HG02678 (cell line): ENCODE measurements around the gene VTA1.

Experiments
- ATAC-seq: cut with Tn5 transposase; IDR thresholded peaks from one replicate; pipeline ENCODE4 v1.9.1; 2021; ENCODE audit warnings: mild to moderate bottlenecking, moderate library complexity; ENCODE audit not compliant: unreplicated experiment

The VTA1 gene

DNA sequence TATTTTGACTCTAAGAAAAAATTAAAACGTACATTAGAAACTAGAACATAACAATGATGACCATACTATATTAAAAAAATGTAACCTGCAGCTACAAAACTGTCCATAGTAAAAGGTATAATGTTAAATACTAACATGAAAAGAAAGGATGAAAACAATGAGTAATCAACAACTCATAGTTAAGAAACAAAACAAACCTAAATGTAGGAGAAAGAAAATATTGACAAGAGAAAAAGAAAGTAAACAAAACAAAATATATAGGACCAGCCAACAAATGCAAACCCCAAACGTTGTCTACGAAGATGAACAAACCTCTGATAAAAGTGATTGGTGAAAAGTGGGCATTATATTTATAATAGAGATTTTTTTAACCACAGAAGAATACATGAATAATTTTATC lies 113.7 kb downstream of the VTA1 start:
- no peak for ATAC-seq

GRCh38 chr6:142262231-142262630 lies 115.2 kb downstream of the VTA1 start:
- ATAC-seq = no peak

DNA sequence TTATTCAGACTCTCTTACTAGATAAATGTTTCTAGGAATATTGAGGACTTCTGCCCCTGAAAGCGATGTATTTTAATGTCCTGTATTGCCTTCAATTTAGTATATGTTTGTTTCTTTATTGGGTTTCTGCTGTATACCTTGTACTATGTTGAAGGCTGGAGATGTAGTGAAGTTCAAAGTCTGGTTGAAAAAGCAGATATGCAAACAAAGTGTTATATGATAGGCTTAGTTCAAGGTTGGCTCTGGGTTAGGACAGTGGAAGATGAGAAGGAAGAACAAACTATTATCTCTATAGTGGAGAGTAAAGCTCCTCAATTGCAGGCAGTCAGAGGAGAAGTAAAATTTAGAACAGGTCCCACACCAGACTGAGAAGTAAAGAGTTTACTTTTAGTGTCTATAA lies 118.4 kb downstream of the VTA1 start:
- no peak for ATAC-seq

GRCh38 chr6:142266060-142266459 lies 119.0 kb downstream of the VTA1 start:
- no peak for ATAC-seq

DNA sequence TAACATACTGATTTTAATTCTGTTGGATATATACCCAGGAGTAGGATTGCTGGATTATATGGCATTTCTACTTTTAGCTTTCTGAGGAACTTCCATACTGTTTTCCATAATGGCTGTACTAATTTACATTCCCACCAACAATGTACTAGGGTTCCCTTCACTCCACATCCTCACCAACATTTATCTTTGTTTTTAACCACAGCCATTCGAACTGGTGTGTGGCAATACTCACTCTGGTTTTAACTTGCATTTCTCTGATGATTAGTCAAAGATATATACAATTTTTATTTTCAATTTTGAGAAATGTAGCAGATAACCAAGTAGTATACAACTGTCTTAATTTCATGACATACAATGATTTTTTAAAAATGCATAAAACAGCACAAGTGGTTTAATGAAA lies 124.4 kb downstream of the VTA1 start:
- no peak for ATAC-seq
